ENCODE measurements around the gene FAM170B.

GRCh38 chr10:49136525-49136924, 2.7 kb upstream of the FAM170B start:
- TF ChIP-seq EZH2phosphoT487 (IDR thresholded peaks at IDR 0.05; ENCODE audit: unreplicated experiment) (no peak), CTCF (conservative IDR thresholded peaks at IDR 0.05; ENCODE audit: low read depth in 2 of 2) (no peak)
